GM23338 (cell line): Measurements from ENCODE around the gene LFNG. TPM values are rescaled to one million over a fixed set of nuclear protein-coding genes. Genes with fewer than 3 reads are reported as not detected.
A peak's percentile ranks its signal among the peaks of the same experiment; 100 is the strongest.

Experiments
- ATAC-seq: fragments of 200-7000 bp; cut with Tn5 transposase; 3 replicates; pipeline ENCODE4 v1.9.1; 2020
- DNase-seq: peaks from one replicate; pipeline ENCODE4 v3.0.0-alpha.2; 2015; ENCODE audit warnings: low spot score
- H2AFZ ChIP-seq: fragments of 200-600 bp; sonication (generic); 2 replicates; pipeline ENCODE4 v1.8.0; 2016; ENCODE audit warnings: antibody characterized with exemption, mild to moderate bottlenecking, moderate library complexity
- H3F3A ChIP-seq: fragments of 200-600 bp; sonication (generic); replicated peaks from 2 replicates; pipeline ENCODE4 v1.8.0; 2017; ENCODE audit warnings: antibody characterized with exemption, mixed run types, low read depth
- H3K27ac ChIP-seq: fragments of 200-600 bp; sonication (generic); 2 replicates; pipeline ENCODE4 v1.6.1; 2016; ENCODE audit warnings: low read depth
- H3K27me3 ChIP-seq: fragments of 200-600 bp; sonication (generic); 2 replicates; pipeline ENCODE4 v1.8.0; 2016; ENCODE audit warnings: mild to moderate bottlenecking, mixed run types, moderate library complexity; ENCODE audit not compliant: insufficient read depth
- H3K36me3 ChIP-seq: fragments of 200-600 bp; sonication (generic); 2 replicates; pipeline ENCODE4 v1.8.0; 2016; ENCODE audit warnings: mild to moderate bottlenecking; ENCODE audit not compliant: insufficient read depth
- H3K4me1 ChIP-seq: fragments of 200-600 bp; sonication (generic); 2 replicates; pipeline ENCODE4 v1.8.0; 2016; ENCODE audit warnings: mild to moderate bottlenecking, moderate library complexity; ENCODE audit not compliant: insufficient read depth
- H3K4me2 ChIP-seq: fragments of 200-600 bp; sonication (generic); 2 replicates; pipeline ENCODE4 v1.7.1; 2017; ENCODE audit warnings: mixed run types
- H3K4me3 ChIP-seq: fragments of 200-600 bp; sonication (generic); 2 replicates; pipeline ENCODE4 v1.6.1; 2016; ENCODE audit warnings: mixed run types
- H3K79me2 ChIP-seq: fragments of 200-600 bp; sonication (generic); replicated peaks from 2 replicates; pipeline ENCODE4 v1.8.0; 2017; ENCODE audit warnings: mild to moderate bottlenecking; ENCODE audit not compliant: insufficient read depth
- H3K9me2 ChIP-seq: fragments of 200-600 bp; sonication (generic); 2 replicates; pipeline ENCODE4 v1.8.0; 2017; ENCODE audit not compliant: insufficient read depth
- H4K20me1 ChIP-seq: fragments of 200-600 bp; sonication (generic); replicated peaks from 2 replicates; pipeline ENCODE4 v1.8.0; 2017; ENCODE audit warnings: mild to moderate bottlenecking; ENCODE audit not compliant: insufficient read depth
- H3K27ac Mint-ChIP-seq: 2 replicates; pipeline ENCODE4 v1.8.0; 2020; ENCODE audit warnings: inconsistent platforms, mild to moderate bottlenecking, moderate library complexity, mixed read lengths
- H3K27me3 Mint-ChIP-seq: 3 replicates; pipeline ENCODE4 v1.8.0; 2022; ENCODE audit warnings: low read depth, mild to moderate bottlenecking, moderate library complexity, mixed read lengths, inconsistent platforms; ENCODE audit not compliant: insufficient read depth, poor library complexity
- H3K36me3 Mint-ChIP-seq: 3 replicates; pipeline ENCODE4 v1.8.0; 2021; ENCODE audit warnings: low read depth, mild to moderate bottlenecking, inconsistent platforms, moderate library complexity, mixed read lengths
- H3K4me1 Mint-ChIP-seq: 3 replicates; pipeline ENCODE4 v1.8.0; 2020; ENCODE audit warnings: mild to moderate bottlenecking, inconsistent platforms, mixed read lengths
- H3K4me3 Mint-ChIP-seq: 3 replicates; pipeline ENCODE4 v1.8.0; 2021; ENCODE audit warnings: moderate library complexity, mild to moderate bottlenecking, inconsistent platforms, mixed read lengths
- H3K9me3 Mint-ChIP-seq: 3 replicates; pipeline ENCODE4 v1.8.0; 2020; ENCODE audit warnings: moderate library complexity, mild to moderate bottlenecking, inconsistent platforms, mixed read lengths
- CREB1 ChIP-seq: fragments of 250-450 bp; sonication (Bioruptor Pico); IDR thresholded peaks from 2 replicates; pipeline ENCODE4 v1.5.0; 2020; ENCODE audit warnings: low read depth, mild to moderate bottlenecking, moderate library complexity
- ETS1 ChIP-seq: IDR thresholded peaks from 2 replicates; pipeline ENCODE4 v1.6.1; 2016; ENCODE audit warnings: antibody characterized with exemption
- EZH2 ChIP-seq: fragments of 200-600 bp; sonication (generic); IDR thresholded peaks from one replicate; pipeline ENCODE4 v1.8.0; 2017; ENCODE audit warnings: antibody characterized with exemption, mild to moderate bottlenecking, low read depth; ENCODE audit not compliant: unreplicated experiment
- EZH2phosphoT487 ChIP-seq: fragments of 200-600 bp; sonication (generic); IDR thresholded peaks from one replicate; pipeline ENCODE4 v1.8.1; 2018; ENCODE audit warnings: antibody characterized with exemption; ENCODE audit not compliant: unreplicated experiment
- NANOG ChIP-seq: IDR thresholded peaks from 2 replicates; pipeline ENCODE4 v1.6.1; 2016; ENCODE audit warnings: antibody characterized with exemption, borderline replicate concordance
- REST ChIP-seq: IDR thresholded peaks from one replicate; pipeline ENCODE4 v1.6.1; 2018; ENCODE audit warnings: antibody characterized with exemption; ENCODE audit not compliant: unreplicated experiment
- ZNF114 ChIP-seq: fragments of 250-450 bp; sonication (Bioruptor Pico); IDR thresholded peaks from 2 replicates; pipeline ENCODE4 v1.5.0; 2020; ENCODE audit warnings: mild to moderate bottlenecking, moderate library complexity
- polyA plus RNA-seq: library from polyadenylated mRNA; unstranded; fragments of >200 nt; fragmentation: Nextera tagmentation; extraction: Ambion mirVana; gene quantifications from 2 replicates; pipeline ENCODE4 v1.2.1, GENCODE V29; 2016
- total RNA-seq: library from RNA; depleted of rRNA; stranded (reverse); fragments of >200 nt; shearing (Covaris generic); gene quantifications from 2 replicates; pipeline ENCODE4 v1.2.3, GENCODE V29; 2014

LFNG gene
- total and polyA plus RNA-seq, 2 experiments from 2014 or later = 1.7 to 35.4 TPM

- no peak for TF ChIP-seq REST
- no peak for TF ChIP-seq CREB1 (CRISPR knock-in tag)
- TF ChIP-seq EZH2 = no peak
- no peak for TF ChIP-seq ZNF114
- TF ChIP-seq ETS1 = no peak
Observed at GRCh38 chr7:2545746-2546425, 26.3 kb downstream of the LFNG start (continued).

- no peaks in the 10 kb centered on the region for H3K4me1 Mint-ChIP-seq
- H3K9me3 Mint-ChIP-seq = no peaks in the 10 kb centered on the region
- Histone ChIP-seq H3K4me3 (no peak overlapping the region), H3K4me2 (no peak overlapping the region), H4K20me1 (no peaks in the 10 kb centered on the region; the same call in 1 of the 2 replicates), H3K27ac (no peak overlapping the region), H2AFZ (no peak overlapping the region), H3K36me3 (peaks cover 5% of the 10 kb centered on the region), H3F3A (0 out of 2 replicates have a peak, but pooled peaks cover 8% of the 10 kb centered on the region), H3K27me3 (no peaks in the 10 kb centered on the region), H3K79me2 (peaks cover 9% of the 10 kb centered on the region; the same call in 1 of the 2 replicates), H3K4me1 (no peaks in the 10 kb centered on the region), H3K9me2 (no peaks in the 10 kb centered on the region)
- TF ChIP-seq ETS1 (no peak), NANOG (no peak), EZH2phosphoT487 (no peak), REST (peak; percentile 51)
- no peak overlapping the region for H3K4me3 Mint-ChIP-seq
- DNase-seq (no peak), ATAC-seq (no peak)
- H3K27ac Mint-ChIP-seq = no peak overlapping the region
- H3K36me3 Mint-ChIP-seq = peaks cover 60% of the 10 kb centered on the region
- H3K27me3 Mint-ChIP-seq = peaks cover 2% of the 10 kb centered on the region
Observed at GRCh38 chr7:2546776-2547586, 27.4 kb downstream of the LFNG start.
